Hematopoietic multipotent progenitor cell treated with erythropoietin and hydrocortisone succinate and interleukin-3 and kit ligand, for 6 days (in vitro differentiated cells): Measurements from ENCODE around the gene SUGCT.

Experiments
- DNase-seq: peaks from one replicate; pipeline ENCODE4 v3.0.0-alpha.2; 2015

SUGCT gene

GRCh38 chr7:40800771-40801170 is 666.0 kb downstream of the SUGCT start:
- DNase-seq: no peak

- DNase-seq: peak; percentile 30
These were observed 667.7 kb downstream of the SUGCT start for GRCh38 chr7:40802497-40802896.

- DNase-seq: no peak
These were observed 669.8 kb downstream of the SUGCT start for GRCh38 chr7:40804477-40805215.

- no peak for DNase-seq
These were observed 670.6 kb downstream of the SUGCT start for GRCh38 chr7:40805361-40805760.

- DNase-seq: no peak
These were observed 673.7 kb downstream of the SUGCT start for GRCh38 chr7:40808378-40808942.

GRCh38 chr7:40810274-40810673 is 675.5 kb downstream of the SUGCT start:
- DNase-seq: no peak

DNA sequence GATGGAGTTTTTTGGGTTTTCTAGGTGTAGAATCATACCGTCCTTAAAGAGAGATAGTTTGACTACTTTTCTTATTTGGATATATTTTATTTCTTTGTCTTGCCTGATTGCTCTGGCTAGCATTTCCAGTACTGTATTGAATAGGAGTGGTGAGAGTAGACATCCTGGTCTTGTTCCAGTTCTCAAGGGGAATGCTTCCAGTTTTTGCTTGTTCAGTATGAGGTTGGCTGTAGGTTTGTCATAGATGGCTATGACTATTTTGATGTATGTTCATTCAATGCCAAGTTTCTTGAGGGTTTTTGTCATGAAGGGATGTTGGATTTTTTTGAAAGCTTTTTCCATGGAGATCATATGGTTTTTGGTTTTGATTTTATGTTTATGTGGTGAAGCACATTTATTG is 676.9 kb downstream of the SUGCT start:
- DNase-seq: no peak

DNA sequence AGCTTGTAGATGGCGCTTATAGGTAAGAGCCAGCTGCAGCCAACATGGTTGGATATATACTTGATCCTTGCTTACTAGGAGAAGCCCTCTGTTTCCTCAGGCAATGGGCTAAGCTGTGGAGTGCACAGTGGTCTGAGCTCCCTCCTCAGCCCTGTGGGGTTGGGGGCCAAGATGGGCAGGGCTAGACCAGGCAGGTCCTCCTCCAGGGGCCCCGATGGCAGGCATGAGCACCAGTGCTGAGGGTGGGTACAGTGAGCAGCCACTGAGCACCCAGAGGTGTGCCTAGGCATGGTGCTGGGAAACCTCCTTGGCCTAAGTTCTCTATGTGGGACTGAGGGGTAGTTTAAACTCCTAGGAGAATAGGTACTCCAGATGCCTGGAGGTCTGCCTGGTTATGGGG is 680.2 kb downstream of the SUGCT start:
- no peak for DNase-seq

DNA sequence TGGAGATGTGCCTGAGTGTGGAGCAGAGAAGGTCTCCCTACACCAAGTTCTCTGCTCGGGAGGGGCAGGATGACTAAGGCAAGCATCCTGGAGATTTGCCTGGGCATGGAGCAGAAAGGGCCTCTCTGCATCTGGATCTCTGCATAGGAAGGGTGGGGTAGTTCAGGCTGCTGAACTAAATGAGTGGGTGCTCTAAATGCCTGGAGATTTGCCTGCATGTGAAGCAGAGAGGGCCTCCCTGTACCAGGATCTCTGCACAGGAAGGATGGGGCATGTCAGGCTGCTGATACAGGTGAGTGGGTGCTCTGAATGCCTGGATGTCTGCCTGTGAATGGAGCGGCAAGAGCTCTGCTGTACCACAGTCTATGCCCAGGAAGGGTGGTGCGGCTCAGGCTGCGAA is 680.7 kb downstream of the SUGCT start:
- DNase-seq: no peak

GRCh38 chr7:40822861-40823260 is 688.1 kb downstream of the SUGCT start:
- no peak for DNase-seq

- no peak for DNase-seq
These were observed 689.7 kb downstream of the SUGCT start for GRCh38 chr7:40824461-40824860.

GRCh38 chr7:40826411-40827221 is 691.8 kb downstream of the SUGCT start:
- DNase-seq: no peak

- no peak for DNase-seq
These were observed 692.6 kb downstream of the SUGCT start for GRCh38 chr7:40827222-40828085.

DNA sequence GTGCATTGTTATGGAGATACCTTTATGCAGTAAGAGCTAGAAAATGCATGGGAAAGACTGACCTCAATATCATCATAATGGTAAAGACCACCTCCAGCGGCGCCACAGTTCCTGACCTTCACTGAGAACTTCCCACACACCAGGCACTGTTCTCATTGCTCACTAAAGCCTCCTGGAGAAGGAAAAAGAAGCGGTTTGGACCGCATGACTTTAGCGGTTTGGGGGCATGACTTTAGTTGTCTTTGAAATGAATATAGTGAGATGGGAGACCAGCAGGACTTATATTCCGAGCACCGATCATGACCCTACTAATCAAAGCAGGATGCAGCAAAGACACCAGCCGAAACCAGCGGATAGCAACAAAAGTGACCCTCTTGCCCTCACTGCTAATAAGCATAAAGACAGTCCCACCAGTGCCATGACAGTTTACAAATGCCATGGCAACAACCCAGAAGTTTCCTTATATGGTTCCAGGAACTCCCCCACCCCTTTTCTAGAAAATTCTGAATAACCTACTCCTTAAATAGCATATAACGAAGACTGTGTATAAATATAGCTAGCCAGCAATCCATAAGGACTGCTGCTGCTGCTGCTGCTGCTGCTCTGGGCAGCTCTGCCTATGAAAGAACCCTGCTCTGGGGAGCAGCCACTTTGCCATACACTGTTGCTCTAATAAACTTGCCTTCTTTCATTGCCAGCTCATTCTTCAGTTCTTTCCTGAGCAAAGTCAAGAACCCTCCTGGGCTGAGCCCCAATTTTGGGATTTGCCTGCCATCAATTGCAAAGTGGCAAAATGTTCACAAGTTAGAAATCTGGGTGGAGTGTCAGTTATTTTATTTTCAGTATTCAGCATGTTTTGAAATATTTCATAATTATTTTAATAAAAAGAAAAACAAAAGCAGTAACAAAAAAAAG is 694.1 kb downstream of the SUGCT start:
- DNase-seq: no peak

- DNase-seq: no peak
These were observed 698.5 kb downstream of the SUGCT start for GRCh38 chr7:40833191-40833887.

GRCh38 chr7:40833888-40834234 is 699.1 kb downstream of the SUGCT start:
- no peak for DNase-seq

GRCh38 chr7:40836218-40836617 is 701.4 kb downstream of the SUGCT start:
- DNase-seq: peak; percentile 21

- no peak for DNase-seq
These were observed 705.1 kb downstream of the SUGCT start for GRCh38 chr7:40839881-40840280.

GRCh38 chr7:40840990-40841389 is 706.2 kb downstream of the SUGCT start:
- no peak for DNase-seq

- no peak for DNase-seq
These were observed 707.8 kb downstream of the SUGCT start for GRCh38 chr7:40842641-40843040.

DNA sequence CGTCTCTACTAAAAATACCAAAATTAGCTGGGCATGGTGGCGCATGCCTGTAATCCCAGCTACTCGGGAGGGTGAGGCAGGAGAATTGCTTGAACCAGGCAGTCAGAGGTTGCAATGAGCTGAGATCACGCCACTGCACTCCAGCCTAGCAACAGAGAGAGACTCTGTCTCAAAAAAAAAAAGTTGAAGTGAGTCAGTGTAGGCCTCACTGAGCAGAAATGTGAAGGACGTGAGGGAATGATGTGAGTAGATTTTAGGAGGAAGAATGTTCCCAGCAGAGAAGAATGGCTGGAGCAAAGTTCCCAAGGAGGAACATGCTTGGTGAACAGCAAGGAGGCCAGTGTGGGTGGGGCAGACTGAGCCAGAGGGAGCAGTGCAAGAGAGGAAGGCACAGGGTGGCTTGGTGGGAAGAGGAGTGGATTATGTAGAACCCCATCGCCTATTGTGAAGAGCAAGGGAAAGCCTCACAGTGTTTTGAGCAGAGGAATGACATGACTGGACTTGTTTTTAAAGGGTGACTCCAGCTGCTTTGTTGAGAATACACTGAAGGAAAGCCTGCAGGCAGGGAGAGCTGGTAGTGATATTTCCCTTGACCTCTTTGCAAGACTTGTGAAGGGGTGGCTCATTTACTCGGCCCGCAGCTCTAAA is 708.7 kb downstream of the SUGCT start:
- no peak for DNase-seq
